ENCODE results near the gene TAB3. TPM values are rescaled to one million over a fixed set of nuclear protein-coding genes. Genes with fewer than 3 reads are reported as not detected.

Gene TAB3
- total RNA-seq, 1 donor from 2014 or later = 26.1 TPM

DNA sequence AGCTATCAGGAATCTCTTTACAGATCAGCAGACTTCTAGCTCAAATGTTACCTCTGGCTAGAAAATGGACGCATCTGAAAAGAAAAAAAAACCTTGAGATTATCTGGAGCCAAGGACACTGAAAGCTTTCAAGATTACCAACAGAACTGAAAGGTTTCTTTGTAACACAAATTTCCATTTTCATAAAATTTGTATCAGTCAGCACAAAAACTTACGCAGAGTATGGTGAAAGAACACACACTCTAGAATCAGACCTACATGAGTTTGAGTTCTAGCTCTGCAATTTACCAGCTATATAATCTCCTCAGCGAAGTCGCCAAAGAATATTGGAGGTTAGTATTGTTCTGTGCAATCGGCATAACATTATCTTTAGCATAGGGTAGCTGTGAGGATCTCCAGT lies 1.8 kb downstream of the TAB3 start:
- Mint-ChIP-seq H3K9me3 (peaks cover under 1% of the 10 kb centered on the region), H3K27me3 (no peaks in the 10 kb centered on the region), H3K4me3 (peak overlapping the region; percentile 89), H3K27ac (no peak overlapping the region), H3K36me3 (peaks cover 3% of the 10 kb centered on the region), H3K4me1 (ENCODE audit: unreplicated experiment) (peaks cover 4% of the 10 kb centered on the region)
- no peak for TF ChIP-seq CTCF (conservative IDR thresholded peaks at IDR 0.05)
- DNase-seq (ENCODE audit: extremely low spot score, unreplicated experiment) = no peak

GRCh38 chrX:30885136-30885535 lies 3.9 kb downstream of the TAB3 start:
- no peak for TF ChIP-seq CTCF (conservative IDR thresholded peaks at IDR 0.05)
- H3K27me3 Mint-ChIP-seq = no peaks in the 10 kb centered on the region
- H3K27ac Mint-ChIP-seq = peak overlapping the region; percentile 27
- H3K36me3 Mint-ChIP-seq = peaks cover 6% of the 10 kb centered on the region
- DNase-seq (ENCODE audit: extremely low spot score, unreplicated experiment) = no peak
- peaks cover 4% of the 10 kb centered on the region for H3K4me1 Mint-ChIP-seq (ENCODE audit: unreplicated experiment)
- H3K9me3 Mint-ChIP-seq = no peaks in the 10 kb centered on the region
- peak overlapping the region; percentile 3 for H3K4me3 Mint-ChIP-seq

DNA sequence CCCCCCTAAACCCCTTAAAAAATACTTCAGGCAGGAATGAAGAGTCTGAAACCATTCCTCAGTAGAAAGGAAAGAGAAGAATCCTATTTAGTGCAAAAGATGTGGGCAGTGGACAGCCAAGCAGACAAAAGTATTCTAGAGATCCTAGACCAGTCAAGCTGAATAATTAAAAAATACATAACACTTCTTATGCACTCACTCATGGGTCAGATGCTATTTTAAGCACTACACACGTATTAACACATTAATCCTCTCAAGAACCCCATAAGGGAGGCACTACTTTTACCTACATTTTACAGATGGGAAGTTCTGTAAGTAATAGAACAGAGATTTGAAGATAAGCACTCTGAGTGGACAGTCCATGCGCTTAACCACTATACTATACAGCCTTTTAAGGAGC lies 5.9 kb downstream of the TAB3 start:
- TF ChIP-seq CTCF (conservative IDR thresholded peaks at IDR 0.05) = no peak
- Mint-ChIP-seq H3K9me3 (no peaks in the 10 kb centered on the region), H3K4me3 (no peak overlapping the region), H3K36me3 (peaks cover 6% of the 10 kb centered on the region), H3K4me1 (ENCODE audit: unreplicated experiment) (no peaks in the 10 kb centered on the region), H3K27me3 (no peaks in the 10 kb centered on the region), H3K27ac (peak overlapping the region; percentile 42)
- no peak for DNase-seq (ENCODE audit: extremely low spot score, unreplicated experiment)

DNA sequence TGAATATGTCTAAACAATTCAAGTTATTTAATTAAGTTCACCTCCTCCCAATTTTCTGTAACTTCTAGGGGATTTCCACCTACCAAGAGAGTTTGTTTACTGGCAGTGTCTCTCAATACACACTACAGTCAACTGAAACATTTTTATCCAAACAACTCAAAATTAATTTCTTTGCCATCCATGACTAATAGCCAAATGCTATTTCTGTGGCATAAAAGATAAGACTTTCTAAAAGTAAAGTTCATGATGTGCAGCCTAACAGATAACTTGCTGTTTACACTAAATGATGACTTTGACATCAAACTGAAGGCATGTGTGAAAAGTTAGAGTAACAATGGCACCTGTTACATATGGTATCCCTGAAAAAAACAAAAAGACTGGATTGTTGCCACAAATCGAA lies 7.3 kb downstream of the TAB3 start:
- peaks cover 5% of the 10 kb centered on the region for H3K9me3 Mint-ChIP-seq
- H3K27me3 Mint-ChIP-seq = no peaks in the 10 kb centered on the region
- no peak overlapping the region for H3K27ac Mint-ChIP-seq
- no peak for DNase-seq (ENCODE audit: extremely low spot score, unreplicated experiment)
- H3K36me3 Mint-ChIP-seq = peaks cover 6% of the 10 kb centered on the region
- TF ChIP-seq CTCF (conservative IDR thresholded peaks at IDR 0.05) = no peak
- H3K4me1 Mint-ChIP-seq (ENCODE audit: unreplicated experiment) = no peaks in the 10 kb centered on the region
- H3K4me3 Mint-ChIP-seq = no peak overlapping the region

DNA sequence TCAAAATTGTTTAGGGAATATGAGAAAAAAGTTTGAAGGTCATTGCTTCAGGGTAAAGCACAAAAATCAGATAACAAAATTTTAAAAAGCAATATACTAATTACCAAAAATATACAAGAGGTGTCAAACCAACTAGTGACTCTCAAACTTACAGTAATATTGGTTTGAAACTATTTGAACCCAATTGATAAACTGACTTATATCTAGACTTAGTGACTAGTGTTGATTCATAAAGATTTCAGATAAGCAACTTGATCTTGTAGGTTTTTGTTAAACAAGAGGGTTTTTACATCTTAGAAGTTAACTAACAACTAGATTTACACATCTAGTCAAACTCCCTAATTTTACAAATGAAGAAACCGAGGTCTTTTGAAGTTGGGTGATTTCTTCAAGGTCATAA lies 7.7 kb downstream of the TAB3 start:
- Mint-ChIP-seq H3K27ac (no peak overlapping the region), H3K4me1 (ENCODE audit: unreplicated experiment) (no peaks in the 10 kb centered on the region), H3K4me3 (no peak overlapping the region), H3K9me3 (peaks cover 8% of the 10 kb centered on the region), H3K36me3 (peaks cover 6% of the 10 kb centered on the region), H3K27me3 (no peaks in the 10 kb centered on the region)
- DNase-seq (ENCODE audit: extremely low spot score, unreplicated experiment) = no peak
- no peak for TF ChIP-seq CTCF (conservative IDR thresholded peaks at IDR 0.05)

DNA sequence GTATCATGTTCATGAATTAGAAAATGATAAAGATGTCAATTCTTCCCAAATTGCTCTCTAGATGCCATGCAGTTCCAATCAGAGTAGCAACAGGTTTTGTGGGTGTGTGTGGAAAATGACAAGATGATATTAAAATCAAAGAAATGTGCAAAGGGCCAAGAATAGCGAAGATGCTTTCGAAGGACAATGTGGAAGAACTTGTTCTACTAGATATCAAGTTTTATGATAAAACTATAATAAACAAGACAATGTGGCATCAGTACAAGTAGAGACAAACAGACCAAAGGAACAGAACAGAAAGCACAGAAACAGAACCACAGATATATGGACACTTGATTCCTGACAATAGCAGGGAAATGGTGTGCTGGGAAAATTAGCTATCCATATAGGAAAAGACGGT lies 9.0 kb downstream of the TAB3 start:
- peaks cover 8% of the 10 kb centered on the region for H3K9me3 Mint-ChIP-seq
- H3K36me3 Mint-ChIP-seq = peaks cover 6% of the 10 kb centered on the region
- DNase-seq (ENCODE audit: extremely low spot score, unreplicated experiment) = no peak

More for the DNA sequence above, 9.0 kb downstream of the TAB3 start:
- TF ChIP-seq CTCF (conservative IDR thresholded peaks at IDR 0.05) = no peak
- Mint-ChIP-seq H3K27ac (peak overlapping the region; percentile 52), H3K4me1 (ENCODE audit: unreplicated experiment) (no peaks in the 10 kb centered on the region), H3K27me3 (no peaks in the 10 kb centered on the region), H3K4me3 (peak overlapping the region; percentile 32)

Measured in type B pancreatic cell (in vitro differentiated cells).